K562 (cell line): Measurements from ENCODE around the gene SIRPD. TPM values are rescaled to one million over a fixed set of nuclear protein-coding genes. Genes with fewer than 3 reads are reported as not detected.

Experiments used
- CBFA2T3 ChIP-seq: fragments of 450-650 bp; IDR thresholded peaks from 2 replicates; pipeline ENCODE4 v1.6.1; 2017
- COPS2 ChIP-seq: fragments of 450-650 bp; conservative IDR thresholded peaks from 2 replicates; pipeline ENCODE4 v1.6.1; 2016; ENCODE audit warnings: mild to moderate bottlenecking, moderate library complexity
- CREM ChIP-seq: IDR thresholded peaks from 2 replicates; pipeline ENCODE4 v1.6.1; 2014; ENCODE audit warnings: antibody characterized with exemption, low read depth
- DIDO1 ChIP-seq: fragments of 450-650 bp; IDR thresholded peaks from 2 replicates; pipeline ENCODE4 v1.6.1; 2016; ENCODE audit warnings: low read depth, missing biosample characterization, missing genetic modification characterization
- ESRRA ChIP-seq: fragments of 450-650 bp; IDR thresholded peaks from 2 replicates; pipeline ENCODE4 v1.6.1; 2014; ENCODE audit warnings: low read depth, mild to moderate bottlenecking, moderate library complexity, borderline replicate concordance
- GABPB1 ChIP-seq: sonication (generic); formaldehyde crosslinking; IDR thresholded peaks from 2 replicates; pipeline ENCODE4 v1.8.0; 2022; ENCODE audit warnings: mild to moderate bottlenecking, missing genetic modification reagents
- MLX ChIP-seq, 2 experiments: fragments of 450-650 bp in 1 of 2; sonication (generic) in 1 of 2; formaldehyde crosslinking; conservative IDR thresholded peaks; 2 replicates each; pipeline versions ENCODE4 v1.4.0 to v1.8.1; 2020 to 2022; ENCODE audit warnings: mild to moderate bottlenecking in 1 of 2, missing genetic modification reagents in 1 of 2
- RBM34 ChIP-seq: fragments of 200-400 bp; formaldehyde crosslinking; IDR thresholded peaks from 2 replicates; pipeline ENCODE4 v1.6.1; 2018; ENCODE audit warnings: low read length, borderline replicate concordance; ENCODE audit not compliant: insufficient read depth
- RREB1 ChIP-seq: fragments of 250-450 bp; sonication (Bioruptor Pico); IDR thresholded peaks from 2 replicates; pipeline ENCODE4 v1.4.0; 2020
- SPI1 ChIP-seq: IDR thresholded peaks from 2 replicates; pipeline ENCODE4 v1.6.1; 2011; ENCODE audit warnings: low read depth, low read length, control low read depth, borderline replicate concordance
- SRF ChIP-seq, 2 experiments: fragments of 250-450, 450-650 bp in 1 of 2; sonication (Bioruptor Pico) in 1 of 2; sonication (generic) in 1 of 2; formaldehyde crosslinking; IDR thresholded peaks; 2 replicates each; pipeline versions ENCODE4 v1.5.0 to v1.5.1; 2020 to 2022; ENCODE audit warnings: mild to moderate bottlenecking in 1 of 2, missing genetic modification reagents in 1 of 2
- USF1 ChIP-seq: sonication (generic); formaldehyde crosslinking; IDR thresholded peaks from 2 replicates; pipeline ENCODE4 v1.9.0; 2022; ENCODE audit warnings: mild to moderate bottlenecking, missing genetic modification reagents
- ZBTB11 ChIP-seq, 3 experiments: fragments of 200-800 bp in 1 of 3; fragments of 250-450 bp in 1 of 3; fragments of 450-650 bp in 1 of 3; sonication (Bioruptor Pico) in 1 of 3; sonication (Bioruptor generic) in 1 of 3; formaldehyde crosslinking in 1 of 3; IDR thresholded peaks; 2 replicates each; pipeline versions ENCODE4 v1.6.1 to v1.8.0; 2016 to 2022; ENCODE audit warnings: mild to moderate bottlenecking in 2 of 3, missing genetic modification characterization in 2 of 3, missing compliant biosample characterization in 1 of 3, moderate library complexity in 1 of 3
- ZKSCAN1 ChIP-seq: fragments of 150-350 bp; IDR thresholded peaks from 2 replicates; pipeline ENCODE4 v1.6.1; 2016; ENCODE audit warnings: low read depth, low read length
- ZNF436 ChIP-seq: fragments of 250-450, 450-650 bp; sonication (Bioruptor Pico); formaldehyde crosslinking; IDR thresholded peaks from 2 replicates; pipeline ENCODE4 v1.7.0; 2020; ENCODE audit warnings: mild to moderate bottlenecking
- ZNF75A ChIP-seq: fragments of 450-650 bp; formaldehyde crosslinking; IDR thresholded peaks from 2 replicates; pipeline ENCODE4 v1.4.0; 2020; ENCODE audit warnings: mild to moderate bottlenecking
- polyA plus RNA-seq, 8 experiments: library from polyadenylated mRNA; depleted of rRNA in 4 of 8; stranded (reverse) in 5 of 8; unstranded in 3 of 8; fragments of >200 nt; fragmentation: Nextera tagmentation in 2 of 8; fragmentation: Illumina TruSeq in 1 of 8; extraction: Ambion mirVana in 2 of 8; extraction: Trizol in 1 of 8; gene quantifications; 2 replicates each; pipeline versions ENCODE4 v1.2.1 to v1.2.3, GENCODE V29; 2011 to 2014; ENCODE audit warnings: inconsistent platforms in 1 of 8, missing spikeins in 1 of 8
- total RNA-seq, 7 experiments: library from RNA; depleted of rRNA in 6 of 7; stranded (reverse); fragments of >200 nt in 6 of 7; fragmentation: Illumina TruSeq in 2 of 7; extraction: Trizol in 2 of 7; gene quantifications; 2 replicates each; pipeline versions ENCODE4 v1.2.1 to v1.2.3, GENCODE V29; 2011 to 2021; ENCODE audit warnings: low replicate concordance in 1 of 7

SIRPD gene
- total and polyA plus RNA-seq, 9 of the 15 experiments (the other 6 are each of a cell fraction or from before 2014, with no cell fraction given) = not detected

- TF ChIP-seq ZNF75A (CRISPR knock-in tag) (no peak), GABPB1 (CRISPR knock-in tag) (peak; percentile 64; the same call in 1 of the 2 replicates), MLX (CRISPR knock-in tag; conservative IDR thresholded peaks at IDR 0.05) (no peak), ZNF436 (CRISPR knock-in tag) (no peak), ZBTB11 (CRISPR knock-in tag; IDR thresholded peaks at IDR 0.05) (peak in 1 of 3 experiments; percentile 85; a peak in 2 of 6 replicates), RREB1 (no peak), SRF (CRISPR knock-in tag; IDR thresholded peaks at IDR 0.05) (no peak), RBM34 (no peak), CBFA2T3 (no peak), DIDO1 (tag) (no peak), USF1 (CRISPR knock-in tag) (no peak), ESRRA (no peak), ZKSCAN1 (no peak), COPS2 (no peak), CREM (peak; percentile 75), SPI1 (no peak)
These were observed 53.8 kb downstream of the SIRPD start (continued) for GRCh38 chr20:1503564-1504227.
